ENCODE measurements around the gene GTPBP4. TPM values are rescaled to one million over a fixed set of nuclear protein-coding genes. Genes with fewer than 3 reads are reported as not detected.

Gene GTPBP4
- total and polyA plus RNA-seq, 2 of the 13 experiments (the other 11 are each of a cell fraction or from before 2014, with no cell fraction given) = 24.1 to 85.5 TPM

- peak; percentile 100 for TF ChIP-seq KDM2A (CRISPR knock-in tag; IDR thresholded peaks at IDR 0.05; ENCODE audit: borderline replicate concordance, low read depth)
- peak; percentile 80 for TF ChIP-seq SP5 (CRISPR knock-in tag; IDR thresholded peaks at IDR 0.05; ENCODE audit: borderline replicate concordance, low read depth)
- TF ChIP-seq ELF4 (CRISPR knock-in tag; IDR thresholded peaks at IDR 0.05; ENCODE audit: borderline replicate concordance) = no peak
- TF ChIP-seq ZNF513 (CRISPR knock-in tag; conservative IDR thresholded peaks at IDR 0.05) = peak; percentile 90
- TF ChIP-seq MEIS2 (CRISPR knock-in tag; IDR thresholded peaks at IDR 0.05) = peak; percentile 12; the same call in 1 of the 2 replicates
- TF ChIP-seq XBP1 (CRISPR knock-in tag; IDR thresholded peaks at IDR 0.05) = no peak
- TF ChIP-seq ZBTB7A (CRISPR knock-in tag; IDR thresholded peaks at IDR 0.05) = peak; percentile 33; the same call in 1 of the 2 replicates
- peak; percentile 57 for TF ChIP-seq MED8 (CRISPR knock-in tag; IDR thresholded peaks at IDR 0.05; ENCODE audit: insufficient replicate concordance)
- no peak for TF ChIP-seq SIN3B (IDR thresholded peaks at IDR 0.05; ENCODE audit: low read length)
- no peak for TF ChIP-seq SKIL (CRISPR knock-in tag; IDR thresholded peaks at IDR 0.05; ENCODE audit: borderline replicate concordance)
- no peak; the same call in 1 of the 2 replicates for TF ChIP-seq ZNF660 (CRISPR knock-in tag; IDR thresholded peaks at IDR 0.05; ENCODE audit: borderline replicate concordance, low read depth)
- peak; percentile 82 for TF ChIP-seq ZNF770 (CRISPR knock-in tag; IDR thresholded peaks at IDR 0.05)
- 0 out of 2 replicates have a peak, but pooled peaks have one; percentile 6 for TF ChIP-seq NCOR1 (IDR thresholded peaks at IDR 0.05; ENCODE audit: borderline replicate concordance, low read length)
- peak; percentile 63 for TF ChIP-seq FOXO1 (CRISPR knock-in tag; IDR thresholded peaks at IDR 0.05)
- peak; percentile 86 for TF ChIP-seq MAX (IDR thresholded peaks at IDR 0.05)
- TF ChIP-seq SOX13 (IDR thresholded peaks at IDR 0.05) = no peak; the same call in 1 of the 2 replicates
- peak in 1 of 2 experiments; percentile 5; a peak in 1 of 4 replicates for TF ChIP-seq SOX13 (CRISPR knock-in tag; conservative IDR thresholded peaks at IDR 0.05 in 1 of 2, IDR thresholded peaks at IDR 0.05 in 1 of 2)
- TF ChIP-seq ZNF282 (IDR thresholded peaks at IDR 0.05; ENCODE audit: partially characterized antibody) = no peak
- TF ChIP-seq ZNF639 (CRISPR knock-in tag; conservative IDR thresholded peaks at IDR 0.05) = peak; percentile 75; the same call in 1 of the 2 replicates
- TF ChIP-seq SMAD3 (CRISPR knock-in tag; IDR thresholded peaks at IDR 0.05) = peak; percentile 47; the same call in 1 of the 2 replicates
- no peak for TF ChIP-seq MBNL3 (CRISPR knock-in tag; conservative IDR thresholded peaks at IDR 0.05)
- no peak for TF ChIP-seq THAP7 (CRISPR knock-in tag; IDR thresholded peaks at IDR 0.05)
These were observed 60.6 kb downstream of the GTPBP4 start, which contains the start of gene IDI1 (continued) for GRCh38 chr10:1048732-1049424.

All from HepG2 (cell line).